Esophagus mucosa (tissue), 1 donor: ENCODE data around the gene CRYBA1. TPM values are rescaled to one million over a fixed set of nuclear protein-coding genes. Genes with fewer than 3 reads are reported as not detected.
A peak's percentile ranks its signal among the peaks of the same experiment; 100 is the strongest.
"Not testable (repeated sequence)": the region's sequence is repeated elsewhere in the genome, so short reads cannot be mapped to it uniquely, and the experiment has no call there.

Source experiments
- ATAC-seq: fragments of 200-7000 bp; cut with Tn5 transposase; one replicate; pipeline ENCODE4 v1.9.1; 2020
- total RNA-seq: library from RNA; stranded (reverse); gene quantifications from one replicate; pipeline ENCODE4 v1.2.4, GENCODE V29; 2023
- donor health status: DM: yes; HTN: yes; CAD: no.

CRYBA1 gene
- total RNA-seq = not detected

GRCh38 chr17:29246628-29247027, at the start of gene CRYBA1:
Gene CRYBA1 (plus strand): TSS chr17:29246859. CDS start chr17:29246864, 5 bp downstream.
- peak; percentile 62 for ATAC-seq

- no peak for ATAC-seq
These were observed 49.0 kb upstream of the CRYBA1 start for GRCh38 chr17:29197516-29198272.

- ATAC-seq = peak; percentile 32
These were observed 42.4 kb upstream of the CRYBA1 start for GRCh38 chr17:29204068-29204804.

- ATAC-seq = no peak
These were observed 41.6 kb upstream of the CRYBA1 start for GRCh38 chr17:29205047-29205446.

- no peak for ATAC-seq
These were observed 38.7 kb upstream of the CRYBA1 start for GRCh38 chr17:29207975-29208374.

GRCh38 chr17:29209073-29209472, 37.6 kb upstream of the CRYBA1 start:
- ATAC-seq = no peak

- ATAC-seq = no peak
These were observed 35.8 kb upstream of the CRYBA1 start for GRCh38 chr17:29210879-29211278.

- no peak for ATAC-seq
These were observed 34.5 kb upstream of the CRYBA1 start for GRCh38 chr17:29212094-29212631.

GRCh38 chr17:29212681-29213121, 34.0 kb upstream of the CRYBA1 start:
- peak; percentile 84 for ATAC-seq

- ATAC-seq = peak; percentile 63
These were observed 32.2 kb upstream of the CRYBA1 start for GRCh38 chr17:29214215-29215146.

GRCh38 chr17:29215174-29215573, 31.5 kb upstream of the CRYBA1 start:
- ATAC-seq = no peak

- ATAC-seq = no peak
These were observed 30.9 kb upstream of the CRYBA1 start for GRCh38 chr17:29215717-29216116.

- no peak for ATAC-seq
These were observed 30.5 kb upstream of the CRYBA1 start for GRCh38 chr17:29216181-29216580.

- no peak for ATAC-seq
These were observed 29.8 kb upstream of the CRYBA1 start for GRCh38 chr17:29216856-29217255.

- ATAC-seq = peak; percentile 54
These were observed 27.1 kb upstream of the CRYBA1 start for GRCh38 chr17:29219378-29220047.

- ATAC-seq = not testable (repeated sequence)
These were observed 25.3 kb upstream of the CRYBA1 start for GRCh38 chr17:29221338-29221737.

- no peak for ATAC-seq
These were observed 21.3 kb upstream of the CRYBA1 start for GRCh38 chr17:29225396-29225795.

GRCh38 chr17:29233301-29233700, 13.4 kb upstream of the CRYBA1 start:
- ATAC-seq = no peak

- ATAC-seq = not testable (repeated sequence)
These were observed 11.7 kb upstream of the CRYBA1 start for GRCh38 chr17:29234972-29235371.

- no peak for ATAC-seq
These were observed 10.8 kb upstream of the CRYBA1 start for GRCh38 chr17:29235904-29236303.

GRCh38 chr17:29237476-29238132, 9.1 kb upstream of the CRYBA1 start:
- ATAC-seq = no peak
